Activated B cell treated with CpG ODN at 0.5 μM for 24 hours (primary cell): ENCODE results near the gene DBET. TPM values are rescaled to one million over a fixed set of nuclear protein-coding genes. Genes with fewer than 3 reads are reported as not detected.
"Not testable (repeated sequence)": the region's sequence is repeated elsewhere in the genome, so short reads cannot be mapped to it uniquely, and the experiment has no call there.

Source experiments
- ATAC-seq: fragments of 200-7000 bp; cut with Tn5 transposase; one replicate; pipeline ENCODE4 v1.10.0; 2021; ENCODE audit warnings: low read depth, mild to moderate bottlenecking, moderate library complexity
- CTCF ChIA-PET: fragments of 350-600 bp; sonication (Branson Sonifier 250); formaldehyde crosslinking; loops from one replicate; lab custom pipeline; 2021; ENCODE audit warnings: antibody characterized with exemption; lab: Charles Lee
- POLR2A ChIA-PET: fragments of 350-600 bp; sonication (Branson Sonifier 250); formaldehyde crosslinking; loops from one replicate; lab custom pipeline; 2021; ENCODE audit warnings: antibody characterized with exemption; lab: Charles Lee
- DNase-seq: peaks from one replicate; pipeline ENCODE4 v3.0.0; 2022
- H3K27ac Mint-ChIP-seq: one replicate; pipeline ENCODE4 v1.8.0; 2020; ENCODE audit warnings: mixed read lengths
- H3K27me3 Mint-ChIP-seq: one replicate; pipeline ENCODE4 v1.8.0; 2021; ENCODE audit warnings: mixed read lengths
- H3K36me3 Mint-ChIP-seq: one replicate; pipeline ENCODE4 v1.8.0; 2021; ENCODE audit warnings: low read depth, mixed read lengths
- H3K4me1 Mint-ChIP-seq: one replicate; pipeline ENCODE4 v1.8.0; 2021; ENCODE audit warnings: mixed read lengths
- H3K4me3 Mint-ChIP-seq: one replicate; pipeline ENCODE4 v1.8.0; 2020; ENCODE audit warnings: mild to moderate bottlenecking, mixed read lengths
- H3K9me3 Mint-ChIP-seq: one replicate; pipeline ENCODE4 v1.8.0; 2020; ENCODE audit warnings: mixed read lengths
- intact Hi-C: fragments of 100-400 bp; cut with micrococcal nuclease; formaldehyde crosslinking; loops from one replicate; pipeline ENCODE4 v1.15.1; 2024
- total RNA-seq: library from RNA; stranded (reverse); gene quantifications from 2 replicates; pipeline ENCODE4 v1.2.3, GENCODE V29; 2022

DBET gene
- total RNA-seq, 1 donor from 2014 or later: not detected

DNA sequence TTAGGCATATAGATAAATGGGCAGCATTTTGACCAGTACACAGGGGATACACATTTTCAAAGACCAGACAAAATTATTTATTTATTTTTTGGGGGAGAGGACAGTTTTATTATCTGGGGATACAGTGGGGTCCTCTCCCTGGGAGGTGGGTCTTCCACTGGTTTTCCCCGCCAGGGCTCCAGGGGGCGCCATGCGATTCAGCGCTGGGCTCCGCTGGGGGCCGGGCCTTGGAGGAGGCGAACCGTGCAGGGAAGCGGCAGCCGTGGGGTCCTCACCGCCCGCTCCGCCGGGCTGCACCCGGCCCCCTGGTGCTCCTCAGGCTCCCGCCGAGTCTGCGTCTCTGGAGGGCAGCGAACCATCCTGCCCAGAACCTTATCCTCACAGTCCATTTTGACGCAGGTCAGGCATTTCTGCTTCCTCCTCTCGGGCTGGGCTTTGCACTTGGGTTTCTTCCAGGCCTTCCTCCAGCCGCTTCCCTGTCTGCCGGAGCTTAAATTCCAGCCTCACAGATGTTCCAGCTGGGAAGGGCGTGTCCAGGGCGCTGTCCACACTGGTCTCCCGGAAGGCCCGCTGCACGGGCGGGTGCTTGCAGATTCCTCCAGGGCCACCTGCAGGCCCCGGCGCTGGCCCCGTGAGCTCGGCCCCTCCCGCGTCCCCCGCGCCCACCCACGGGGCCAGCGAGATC is 26.5 kb upstream of the DBET start:
- CTCF ChIA-PET, H3K27me3 Mint-ChIP-seq, intact Hi-C loops, H3K4me1 Mint-ChIP-seq, DNase-seq, H3K9me3 Mint-ChIP-seq, H3K4me3 Mint-ChIP-seq, H3K36me3 Mint-ChIP-seq, POLR2A ChIA-PET, H3K27ac Mint-ChIP-seq: not testable (repeated sequence)
- peak; percentile 37 for ATAC-seq

DNA sequence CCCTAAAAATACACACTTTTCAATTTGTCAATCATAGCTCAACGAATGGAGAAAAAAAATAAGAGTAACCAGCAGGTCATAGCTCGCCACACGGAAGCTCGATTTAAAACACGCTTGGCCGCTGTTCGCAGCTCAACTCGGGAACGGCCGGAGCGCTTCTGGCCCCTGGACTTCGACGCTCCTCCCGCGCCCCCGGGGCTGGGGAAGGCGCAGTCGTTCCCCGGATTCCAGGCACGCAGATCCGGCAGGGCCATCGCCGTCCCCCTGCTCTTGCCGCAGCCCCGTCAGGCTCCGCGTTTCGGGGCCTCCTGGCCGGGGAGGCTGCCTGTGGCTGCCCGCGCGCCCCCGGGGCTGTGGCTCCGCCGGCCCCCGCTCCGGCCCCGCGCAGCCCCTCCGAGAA is 23.4 kb upstream of the DBET start:
- H3K9me3 Mint-ChIP-seq, H3K27ac Mint-ChIP-seq, intact Hi-C loops, H3K27me3 Mint-ChIP-seq, H3K36me3 Mint-ChIP-seq, POLR2A ChIA-PET, DNase-seq, H3K4me1 Mint-ChIP-seq, ATAC-seq, CTCF ChIA-PET, H3K4me3 Mint-ChIP-seq: not testable (repeated sequence)

DNA sequence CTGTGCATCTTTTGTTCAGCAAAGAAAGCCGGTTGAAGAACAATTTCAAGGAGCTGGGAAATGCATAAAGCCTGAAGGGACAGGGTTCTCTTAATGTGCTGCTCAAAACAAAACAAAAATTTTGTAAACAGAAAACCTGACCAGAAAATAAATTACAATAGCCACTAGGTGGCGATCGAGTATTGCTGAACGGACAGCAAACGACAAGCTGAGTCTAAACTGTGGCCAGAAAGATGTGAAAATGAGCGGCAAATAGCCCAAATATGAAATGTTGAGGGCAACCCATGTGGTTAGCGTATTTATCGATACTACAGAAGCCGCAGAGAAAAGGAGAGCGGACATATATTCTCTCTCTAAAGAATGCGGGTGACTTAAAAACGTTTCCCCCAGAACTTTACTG is 16.7 kb upstream of the DBET start:
- H3K27ac Mint-ChIP-seq, CTCF ChIA-PET, POLR2A ChIA-PET, H3K4me1 Mint-ChIP-seq, DNase-seq, H3K36me3 Mint-ChIP-seq, H3K27me3 Mint-ChIP-seq, ATAC-seq, H3K4me3 Mint-ChIP-seq, H3K9me3 Mint-ChIP-seq, intact Hi-C loops: not testable (repeated sequence)

DNA sequence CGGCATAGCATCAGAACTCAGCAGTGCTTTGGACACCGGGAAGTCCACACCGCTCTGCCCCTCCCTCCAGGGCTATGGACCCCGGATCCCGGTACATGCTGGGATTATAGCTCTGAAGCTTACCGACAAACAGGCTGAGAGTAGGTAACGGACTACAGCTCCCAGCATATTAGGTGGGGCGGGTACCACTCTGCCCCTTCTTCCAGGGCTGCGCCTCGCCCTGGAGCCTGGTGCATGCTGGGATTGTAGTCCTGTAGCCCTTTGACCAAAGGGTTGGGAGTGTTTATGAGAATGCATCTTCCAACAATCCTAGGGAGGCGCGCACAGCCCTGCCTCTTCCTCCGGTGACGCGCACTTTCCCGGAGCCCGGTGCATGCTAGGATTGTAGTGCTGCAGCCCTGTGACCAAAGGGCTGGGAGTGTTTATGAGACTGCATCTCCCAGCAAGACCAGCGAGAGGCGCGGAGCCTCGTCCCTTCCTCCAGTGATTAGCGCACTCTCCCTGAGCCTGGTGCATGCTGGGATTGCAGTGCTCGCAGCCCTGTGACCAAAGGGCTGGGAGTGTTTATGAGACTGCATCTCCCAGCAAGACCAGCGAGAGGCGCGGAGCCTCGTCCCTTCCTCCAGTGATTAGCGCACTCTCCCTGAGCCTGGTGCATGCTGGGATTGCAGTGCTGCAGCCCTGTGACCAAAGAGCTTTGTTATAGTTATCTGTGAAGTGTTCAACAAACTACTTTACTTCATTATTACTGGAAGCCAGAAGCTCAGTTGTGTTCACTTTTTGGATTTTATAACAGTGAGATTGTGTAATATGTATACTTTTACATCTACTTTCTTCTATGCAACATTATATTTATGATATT is 14.7 kb upstream of the DBET start:
- H3K4me1 Mint-ChIP-seq, CTCF ChIA-PET, H3K4me3 Mint-ChIP-seq, ATAC-seq, H3K27ac Mint-ChIP-seq, H3K36me3 Mint-ChIP-seq, DNase-seq, intact Hi-C loops, POLR2A ChIA-PET, H3K9me3 Mint-ChIP-seq, H3K27me3 Mint-ChIP-seq: not testable (repeated sequence)

DNA sequence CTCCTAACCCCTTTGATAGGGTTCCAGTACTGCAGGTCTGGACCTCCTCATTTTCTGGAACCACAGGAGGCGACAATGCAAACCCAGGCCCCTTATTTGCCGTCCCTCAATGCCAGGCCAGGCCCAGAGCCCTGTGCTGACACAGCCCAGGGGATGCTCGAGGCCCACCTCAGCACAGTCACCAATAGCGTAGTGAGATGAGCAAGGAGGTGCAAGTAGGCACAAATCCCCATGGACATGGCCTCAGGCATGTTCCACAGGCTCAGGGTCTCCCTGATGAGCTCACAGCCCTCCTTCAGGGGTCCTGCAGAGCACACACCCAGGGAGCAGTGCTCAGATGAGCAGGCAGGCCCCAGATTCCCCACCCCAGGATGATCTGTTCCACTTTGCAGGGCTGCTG is 5.3 kb upstream of the DBET start:
- DNase-seq, ATAC-seq, POLR2A ChIA-PET, H3K27me3 Mint-ChIP-seq, H3K9me3 Mint-ChIP-seq, H3K27ac Mint-ChIP-seq, intact Hi-C loops, CTCF ChIA-PET, H3K4me3 Mint-ChIP-seq, H3K36me3 Mint-ChIP-seq, H3K4me1 Mint-ChIP-seq: not testable (repeated sequence)

DNA sequence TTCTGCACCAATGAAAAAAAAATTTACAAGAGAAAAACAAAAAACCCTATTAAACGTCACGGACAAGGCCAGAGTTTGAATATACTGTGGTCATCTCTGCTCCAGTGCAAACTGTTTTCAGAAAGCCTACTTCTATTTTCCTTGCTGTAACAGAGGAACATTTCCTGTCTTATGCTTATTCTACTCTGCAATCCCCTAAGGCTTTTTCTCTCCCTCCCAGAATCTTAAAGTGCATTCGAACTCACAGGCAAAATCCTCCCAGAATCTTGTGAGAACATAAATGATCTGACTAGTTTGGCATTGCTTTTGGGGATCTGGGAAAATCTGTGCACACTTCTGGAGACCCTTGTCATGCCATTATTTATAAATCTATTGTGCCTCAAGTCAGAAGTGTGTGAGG is 503 bp downstream of the DBET start:
- H3K27me3 Mint-ChIP-seq, H3K4me1 Mint-ChIP-seq, CTCF ChIA-PET, DNase-seq, H3K27ac Mint-ChIP-seq, H3K4me3 Mint-ChIP-seq, ATAC-seq, intact Hi-C loops, H3K9me3 Mint-ChIP-seq, POLR2A ChIA-PET, H3K36me3 Mint-ChIP-seq: not testable (repeated sequence)

DNA sequence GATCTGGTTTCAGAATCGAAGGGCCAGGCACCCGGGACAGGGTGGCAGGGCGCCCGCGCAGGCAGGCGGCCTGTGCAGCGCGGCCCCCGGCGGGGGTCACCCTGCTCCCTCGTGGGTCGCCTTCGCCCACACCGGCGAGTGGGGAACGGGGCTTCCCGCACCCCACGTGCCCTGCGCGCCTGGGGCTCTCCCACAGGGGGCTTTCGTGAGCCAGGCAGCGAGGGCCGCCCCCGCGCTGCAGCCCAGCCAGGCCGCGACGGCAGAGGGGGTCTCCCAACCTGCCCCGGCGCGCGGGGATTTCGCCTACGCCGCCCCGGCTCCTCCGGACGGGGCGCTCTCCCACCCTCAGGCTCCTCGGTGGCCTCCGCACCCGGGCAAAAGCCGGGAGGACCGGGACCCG is 4.0 kb downstream of the DBET start:
- H3K4me3 Mint-ChIP-seq, H3K36me3 Mint-ChIP-seq, CTCF ChIA-PET, intact Hi-C loops, H3K4me1 Mint-ChIP-seq, ATAC-seq, POLR2A ChIA-PET, H3K9me3 Mint-ChIP-seq, H3K27me3 Mint-ChIP-seq, H3K27ac Mint-ChIP-seq: not testable (repeated sequence)
- peak; percentile 20 for DNase-seq

DNA sequence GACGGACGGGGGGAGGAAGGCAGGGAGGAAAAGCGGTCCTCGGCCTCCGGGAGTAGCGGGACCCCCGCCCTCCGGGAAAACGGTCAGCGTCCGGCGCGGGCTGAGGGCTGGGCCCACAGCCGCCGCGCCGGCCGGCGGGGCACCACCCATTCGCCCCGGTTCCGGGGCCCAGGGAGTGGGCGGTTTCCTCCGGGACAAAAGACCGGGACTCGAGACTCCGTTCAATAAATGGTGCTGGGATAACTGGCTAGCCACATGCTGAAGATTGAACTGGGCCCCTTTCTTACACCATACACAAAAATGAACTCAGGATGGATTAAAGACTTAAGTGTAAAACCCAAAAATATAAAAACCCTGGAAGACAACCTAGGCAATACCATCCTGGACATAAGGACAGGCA is 28.8 kb downstream of the DBET start:
- H3K36me3 Mint-ChIP-seq, DNase-seq, H3K27ac Mint-ChIP-seq, CTCF ChIA-PET, H3K9me3 Mint-ChIP-seq, ATAC-seq, H3K27me3 Mint-ChIP-seq, intact Hi-C loops, H3K4me1 Mint-ChIP-seq, H3K4me3 Mint-ChIP-seq, POLR2A ChIA-PET: not testable (repeated sequence)

DNA sequence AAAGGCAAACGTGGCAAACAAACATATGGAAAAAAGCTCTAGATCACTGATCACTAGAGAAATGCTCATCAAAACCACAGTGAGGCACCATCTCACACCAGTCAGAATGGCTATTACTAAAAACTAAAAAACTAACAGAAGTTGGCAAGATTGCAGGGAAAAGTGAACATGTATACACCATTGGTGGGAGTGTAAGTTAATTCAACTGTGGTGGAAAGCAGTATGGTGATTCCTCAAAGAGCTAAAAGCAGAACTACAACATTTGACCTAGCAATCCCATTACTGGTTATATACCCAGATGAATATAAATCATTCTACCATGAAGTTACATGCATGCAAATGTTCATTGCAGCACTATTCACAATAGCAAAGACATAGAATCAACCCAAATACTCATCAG is 29.7 kb downstream of the DBET start:
- H3K27ac Mint-ChIP-seq, DNase-seq, CTCF ChIA-PET, H3K27me3 Mint-ChIP-seq, H3K4me1 Mint-ChIP-seq, intact Hi-C loops, H3K36me3 Mint-ChIP-seq, ATAC-seq, H3K9me3 Mint-ChIP-seq, H3K4me3 Mint-ChIP-seq, POLR2A ChIA-PET: not testable (repeated sequence)

DNA sequence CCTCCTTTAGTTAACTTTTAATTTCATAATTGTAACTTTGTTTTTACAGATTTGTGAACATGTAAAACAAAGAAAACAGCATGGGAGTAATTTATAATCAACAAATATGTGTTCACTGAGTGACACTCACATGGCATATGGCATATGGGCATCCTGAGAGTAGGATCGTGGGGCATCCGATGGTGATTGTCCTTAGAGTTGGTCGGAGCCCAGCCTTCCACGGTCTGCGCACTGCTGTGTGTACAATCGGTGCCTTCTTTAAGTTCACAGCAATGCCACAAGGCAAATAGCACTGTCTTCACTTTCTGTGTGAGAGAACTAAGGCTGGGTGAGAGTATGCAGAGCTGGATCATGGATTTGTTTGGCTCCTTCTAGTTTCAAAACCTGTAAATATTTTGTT is 31.0 kb downstream of the DBET start:
- H3K27ac Mint-ChIP-seq, H3K27me3 Mint-ChIP-seq, CTCF ChIA-PET, H3K4me3 Mint-ChIP-seq, intact Hi-C loops, H3K36me3 Mint-ChIP-seq, POLR2A ChIA-PET, H3K9me3 Mint-ChIP-seq, H3K4me1 Mint-ChIP-seq, DNase-seq, ATAC-seq: not testable (repeated sequence)

DNA sequence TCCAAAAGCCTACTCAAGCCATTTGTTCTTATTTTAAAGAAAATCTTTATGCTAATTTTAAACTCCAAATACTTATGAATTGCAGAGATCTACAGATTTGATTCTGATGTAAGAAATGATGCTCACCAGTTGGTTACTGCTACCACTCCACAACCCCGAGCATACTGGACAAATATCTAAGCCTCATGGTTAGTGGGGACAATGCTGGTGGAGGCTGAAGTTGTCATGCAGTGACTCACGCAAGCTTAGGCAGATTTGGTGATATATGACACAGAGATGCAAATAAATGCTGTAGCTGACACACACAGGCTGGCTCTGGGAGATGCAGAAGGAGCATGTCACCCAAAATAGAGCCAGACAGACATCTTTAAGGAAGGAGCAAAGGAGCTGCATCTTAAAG is 35.3 kb downstream of the DBET start:
- H3K36me3 Mint-ChIP-seq, ATAC-seq, H3K4me1 Mint-ChIP-seq, H3K9me3 Mint-ChIP-seq, POLR2A ChIA-PET, CTCF ChIA-PET, H3K4me3 Mint-ChIP-seq, intact Hi-C loops, DNase-seq, H3K27ac Mint-ChIP-seq, H3K27me3 Mint-ChIP-seq: not testable (repeated sequence)

DNA sequence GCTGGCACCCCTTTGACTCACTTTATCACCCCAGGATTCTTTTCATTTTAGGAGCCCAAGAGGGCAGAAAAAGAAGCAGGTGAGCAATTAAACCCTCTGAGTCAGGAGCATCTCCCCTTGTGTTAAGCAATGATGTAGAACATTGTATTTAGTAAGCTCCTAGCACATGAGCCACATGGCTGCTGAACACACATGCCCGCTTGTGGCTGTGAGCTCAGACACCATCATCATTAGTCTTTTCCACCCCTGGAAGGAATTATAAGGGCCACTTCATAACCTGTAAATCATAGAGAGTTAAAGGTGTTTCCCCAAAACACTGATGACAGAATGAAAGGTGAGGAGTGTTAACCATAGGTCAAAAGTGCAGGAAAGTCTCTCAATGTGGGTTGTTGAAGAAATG is 37.2 kb downstream of the DBET start:
- DNase-seq, CTCF ChIA-PET, POLR2A ChIA-PET, H3K36me3 Mint-ChIP-seq, H3K27ac Mint-ChIP-seq, intact Hi-C loops, H3K4me3 Mint-ChIP-seq, H3K27me3 Mint-ChIP-seq, H3K9me3 Mint-ChIP-seq, H3K4me1 Mint-ChIP-seq, ATAC-seq: not testable (repeated sequence)
